T-helper 2 cell treated with Interferon-gamma antibody and Interleukin-4, amounts not matched to agents 100 ng/mL and 5 ng/mL, for 36 hours (primary cell): ENCODE results near the gene LGALS9B. TPM values are rescaled to one million over a fixed set of nuclear protein-coding genes. Genes with fewer than 3 reads are reported as not detected.
"Not testable (repeated sequence)": the region's sequence is repeated elsewhere in the genome, so short reads cannot be mapped to it uniquely, and the experiment has no call there.

ENCODE experiments used
- intact Hi-C: fragments of 100-400 bp; cut with micrococcal nuclease; formaldehyde crosslinking; loops from one replicate; pipeline ENCODE4 v1.15.1; 2023
- total RNA-seq: library from RNA; stranded (reverse); gene quantifications from 2 replicates; pipeline ENCODE4 v1.2.3, GENCODE V29; 2022

LGALS9B gene
- total RNA-seq, 1 donor from 2014 or later, result 2.2 TPM

DNA sequence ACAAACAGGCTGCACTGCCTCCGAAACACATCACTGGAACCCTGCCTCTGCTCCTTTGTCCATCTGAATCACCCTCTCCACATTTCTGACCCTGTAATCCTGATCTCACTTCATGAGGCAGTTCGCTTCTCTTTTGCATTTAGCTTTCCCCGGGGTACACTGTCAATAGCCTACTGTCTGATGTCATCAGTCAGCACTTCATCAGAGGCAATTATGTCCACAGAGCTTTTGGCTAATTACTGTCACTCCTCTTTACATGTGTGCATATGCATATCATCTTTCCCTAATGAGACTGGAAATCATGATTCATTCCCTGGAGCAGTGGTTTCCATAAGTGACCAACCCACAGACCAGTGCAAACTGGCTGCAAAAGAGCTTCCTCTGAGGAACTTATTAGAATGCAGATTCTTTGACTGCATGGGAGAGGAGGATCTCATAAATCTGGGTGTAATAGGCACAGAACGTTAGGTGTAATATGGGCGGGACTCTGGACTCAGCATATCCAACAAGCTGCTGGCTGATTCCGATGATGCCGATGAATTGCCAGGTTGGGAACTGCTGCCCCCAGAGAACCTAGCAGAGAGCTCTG is 49.8 kb downstream of the LGALS9B start:
- intact Hi-C loops, result not testable (repeated sequence)

DNA sequence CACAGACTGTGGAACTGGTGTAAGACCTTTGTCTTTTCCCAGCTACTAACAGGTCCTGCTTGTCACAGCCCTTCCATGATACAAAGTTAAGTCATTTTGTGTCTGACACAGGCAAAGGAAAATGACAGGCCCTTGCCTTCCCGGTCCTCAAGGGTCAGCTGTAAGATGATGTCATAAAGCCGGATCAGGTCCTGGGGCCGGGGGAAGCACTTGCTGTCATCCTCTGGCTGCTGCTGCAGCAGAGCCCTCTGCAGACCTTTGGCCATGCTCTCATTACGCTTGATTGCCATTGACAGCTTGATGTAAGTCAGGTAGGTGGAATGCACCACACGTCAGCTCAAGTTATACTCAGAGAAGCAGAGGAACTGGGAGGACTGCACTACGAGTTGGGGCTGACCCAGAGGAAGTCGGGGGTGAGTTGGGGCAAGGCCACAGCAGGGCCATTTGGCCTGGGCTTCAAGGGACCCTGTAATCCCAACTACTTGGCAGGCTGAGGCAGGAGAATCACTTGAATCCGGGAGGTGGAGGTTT is 50.9 kb downstream of the LGALS9B start:
- intact Hi-C loops, result not testable (repeated sequence)

DNA sequence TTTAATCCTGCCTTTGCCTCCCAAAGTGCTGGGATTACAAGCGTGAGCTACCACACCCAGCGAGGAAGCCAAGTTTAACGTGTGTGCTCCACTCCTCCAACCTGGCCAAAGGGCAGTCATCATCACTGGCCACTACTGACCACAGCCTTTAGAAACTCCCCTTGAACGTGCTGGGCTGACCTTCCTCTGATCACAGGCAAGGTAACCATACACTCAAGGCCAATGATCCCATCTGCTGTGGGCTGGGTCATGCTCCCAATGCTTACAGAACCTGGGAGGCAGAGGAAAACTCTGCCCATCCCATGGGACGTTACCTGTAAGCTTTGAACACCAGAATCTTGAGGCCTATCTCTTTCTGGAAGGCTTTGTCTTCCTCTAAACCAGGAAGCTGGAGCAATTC is 51.9 kb downstream of the LGALS9B start:
- intact Hi-C loops, result not testable (repeated sequence)

DNA sequence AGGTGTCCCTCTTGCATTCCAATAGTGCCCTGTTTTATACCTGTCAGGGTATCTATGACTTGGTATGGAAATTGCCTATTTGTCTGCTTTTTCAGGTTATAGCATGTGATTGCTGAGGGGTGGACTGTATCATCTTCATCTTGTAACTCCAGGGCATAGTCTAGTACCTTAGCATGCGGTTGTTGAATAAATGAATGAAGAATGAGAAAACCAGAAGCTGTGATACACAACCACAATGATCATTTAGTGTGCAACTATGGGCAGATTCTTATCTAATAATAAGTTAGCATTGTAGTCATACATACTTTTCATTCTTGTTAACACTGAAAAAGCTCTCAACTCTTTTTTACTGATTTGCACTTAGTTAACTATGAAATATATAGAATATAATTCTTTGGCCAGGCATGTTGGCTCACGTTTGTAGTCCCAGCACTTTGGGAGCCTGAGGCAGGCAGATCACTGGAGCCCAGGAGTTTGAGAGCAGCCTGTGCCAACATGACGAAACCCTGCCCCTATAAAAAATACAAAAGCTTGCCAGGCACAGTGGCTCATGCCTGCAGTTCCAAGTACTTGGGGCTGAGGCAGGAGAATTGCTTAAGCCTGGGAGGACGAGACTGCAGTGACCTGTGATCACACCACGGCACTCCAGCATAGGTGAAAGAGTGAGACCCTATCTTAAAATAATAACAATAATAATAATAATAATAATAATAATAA is 65.9 kb downstream of the LGALS9B start:
- intact Hi-C loops, result not testable (repeated sequence)

- intact Hi-C loops, result not testable (repeated sequence)
Measured at GRCh38 chr17:20400559-20401305, 66.6 kb downstream of the LGALS9B start.

Other genes with a start within 250 kb of the LGALS9B start
- not detected in 2 replicates for gene CDRT15L2, start 112.2 kb upstream of the LGALS9B start, total RNA-seq